ENCODE data around the gene CDC42BPG. TPM values are rescaled to one million over a fixed set of nuclear protein-coding genes. Genes with fewer than 3 reads are reported as not detected.

CDC42BPG gene
- total RNA-seq, 2 donors from 2014 or later: 13.5 to 18.9 TPM

DNA sequence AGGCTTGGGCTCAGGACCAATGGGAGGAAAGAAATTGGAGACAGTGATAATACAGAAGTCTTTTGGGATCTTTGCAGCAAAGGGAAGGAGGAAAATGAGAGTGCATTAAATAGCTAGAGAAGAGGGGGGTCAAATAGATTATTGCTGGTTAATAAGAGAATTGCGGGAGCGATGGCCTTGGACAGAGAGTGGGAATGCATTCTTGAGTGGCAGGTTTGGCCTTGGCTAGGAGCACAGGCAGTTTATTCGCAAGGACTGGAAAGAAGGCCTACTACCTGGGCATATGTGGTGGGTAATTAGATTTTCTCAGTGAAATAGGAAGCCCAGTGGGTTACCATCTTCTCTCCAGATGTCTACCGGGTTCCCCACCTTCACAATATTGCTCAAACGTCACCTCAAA is 30.6 kb downstream of the CDC42BPG start:
- DNase-seq: peak; percentile 42 to 56 (median 50)
- Histone ChIP-seq H3K27ac (peak overlapping the region; percentile 16 to 59 (median 50)), H3K9me3 (no peaks in the 10 kb centered on the region), H3K27me3 (no peaks in the 10 kb centered on the region), H3K4me3 (no peak overlapping the region), H3K36me3 (replicated peaks in 1 of 2; ENCODE audit: insufficient read depth in 1 of 2, low read depth in 2 of 2) (no peaks in the 10 kb centered on the region), H3K4me1 (peaks cover 36% of the 10 kb centered on the region)
- WGBS, 2 donors: 25 to 35% methylated on average over 5 of the region's 5 CpGs
- TF ChIP-seq POLR2A (IDR thresholded peaks at IDR 0.05): no peak
- TF ChIP-seq, protein P1, sequence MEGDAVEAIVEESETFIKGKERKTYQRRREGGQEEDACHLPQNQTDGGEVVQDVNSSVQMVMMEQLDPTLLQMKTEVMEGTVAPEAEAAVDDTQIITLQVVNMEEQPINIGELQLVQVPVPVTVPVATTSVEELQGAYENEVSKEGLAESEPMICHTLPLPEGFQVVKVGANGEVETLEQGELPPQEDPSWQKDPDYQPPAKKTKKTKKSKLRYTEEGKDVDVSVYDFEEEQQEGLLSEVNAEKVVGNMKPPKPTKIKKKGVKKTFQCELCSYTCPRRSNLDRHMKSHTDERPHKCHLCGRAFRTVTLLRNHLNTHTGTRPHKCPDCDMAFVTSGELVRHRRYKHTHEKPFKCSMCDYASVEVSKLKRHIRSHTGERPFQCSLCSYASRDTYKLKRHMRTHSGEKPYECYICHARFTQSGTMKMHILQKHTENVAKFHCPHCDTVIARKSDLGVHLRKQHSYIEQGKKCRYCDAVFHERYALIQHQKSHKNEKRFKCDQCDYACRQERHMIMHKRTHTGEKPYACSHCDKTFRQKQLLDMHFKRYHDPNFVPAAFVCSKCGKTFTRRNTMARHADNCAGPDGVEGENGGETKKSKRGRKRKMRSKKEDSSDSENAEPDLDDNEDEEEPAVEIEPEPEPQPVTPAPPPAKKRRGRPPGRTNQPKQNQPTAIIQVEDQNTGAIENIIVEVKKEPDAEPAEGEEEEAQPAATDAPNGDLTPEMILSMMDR (IDR thresholded peaks at IDR 0.05): no peak
- ATAC-seq: no peak
- intact Hi-C loops (cut with DNase I): no loop called here

DNA sequence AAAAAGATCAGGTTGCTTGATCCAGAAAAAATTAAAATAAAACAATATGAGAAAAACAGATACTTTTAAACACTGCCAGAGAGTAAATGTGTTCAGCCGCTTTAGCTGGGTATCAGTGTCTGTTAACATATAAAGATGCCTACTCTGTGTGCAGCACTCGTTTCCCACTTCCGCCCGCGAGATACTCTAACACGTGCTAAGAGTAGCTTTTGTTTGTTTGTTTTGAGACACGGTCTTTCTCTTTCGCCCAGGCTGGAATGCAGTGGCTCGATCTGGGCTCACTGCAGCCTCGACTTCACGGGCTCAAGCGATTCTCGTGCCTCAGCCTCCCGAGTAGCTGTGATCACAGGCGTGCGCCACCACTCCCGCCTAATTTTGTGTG is 33.6 kb downstream of the CDC42BPG start:
- WGBS, 2 donors: 37 to 44% methylated on average over 17 of the region's 17 CpGs
- intact Hi-C loops (cut with DNase I): no loop called here
- Histone ChIP-seq H3K27me3 (no peaks in the 10 kb centered on the region), H3K27ac (peak overlapping the region in 3 of 4 donors; percentile 68 to 86 (median 81)), H3K4me3 (peak overlapping the region in 1 of 2 donors; percentile 86), H3K4me1 (peaks cover 36% of the 10 kb centered on the region), H3K36me3 (replicated peaks in 1 of 2; ENCODE audit: insufficient read depth in 1 of 2, low read depth in 2 of 2) (no peaks in the 10 kb centered on the region), H3K9me3 (no peaks in the 10 kb centered on the region)
- TF ChIP-seq, protein P1 (IDR thresholded peaks at IDR 0.05): no peak
- no peak for TF ChIP-seq POLR2A (IDR thresholded peaks at IDR 0.05)
- ATAC-seq (peak; percentile 4), DNase-seq (peak in 3 of 4 donors; percentile 24 to 37 (median 26))

DNA sequence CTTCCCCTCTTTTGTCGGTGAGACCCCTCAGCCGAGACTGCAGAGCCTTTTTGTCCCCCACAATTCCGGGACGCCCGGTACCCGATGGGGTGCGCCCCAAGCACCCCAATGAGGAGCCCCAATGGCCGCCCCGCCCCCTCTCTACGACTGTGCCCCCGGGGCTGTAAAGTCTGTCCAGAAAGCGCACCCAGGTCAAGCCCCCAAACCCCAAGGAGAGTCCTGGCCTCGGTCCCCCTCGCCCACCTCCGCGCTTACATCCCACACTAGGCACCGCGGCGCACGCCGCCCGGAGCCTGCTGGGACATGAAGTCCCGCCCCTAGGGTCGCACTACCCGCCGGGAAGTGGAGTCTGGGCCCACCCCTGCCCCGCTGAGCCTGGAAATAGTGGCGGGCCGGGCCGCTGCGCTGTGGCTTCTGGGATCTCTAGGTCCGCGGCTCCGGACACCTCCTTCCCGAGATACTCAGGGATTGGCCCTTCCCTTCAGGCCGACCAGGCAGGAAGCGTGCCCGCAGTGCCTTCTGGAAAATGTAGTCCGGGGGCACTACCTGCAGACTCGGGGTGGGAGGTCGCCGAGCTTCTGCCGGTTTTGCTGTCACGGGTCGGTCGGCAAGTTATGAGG is 34.1 kb downstream of the CDC42BPG start, which contains the start of gene MEN1:
Gene MEN1 (minus strand): TSS at position 281 of the 620 bp plus-strand sequence. CDS start 442 bp downstream, outside the sequence.
- Histone ChIP-seq H3K27me3 (no peaks in the 10 kb centered on the region), H3K4me1 (peaks cover 31% of the 10 kb centered on the region), H3K9me3 (no peaks in the 10 kb centered on the region), H3K4me3 (peak within 1 kb of the TSS; percentile 86 to 87), H3K36me3 (replicated peaks in 1 of 2; ENCODE audit: insufficient read depth in 1 of 2, low read depth in 2 of 2) (no peaks in the 10 kb centered on the region), H3K27ac (peak within 1 kb of the TSS; percentile 68 to 86 (median 76))
- WGBS, 2 donors: 0% methylated on average over 28 to 42 of the region's 46 CpGs
- intact Hi-C loops (cut with DNase I): no loop called here
- DNase-seq (peak; percentile 97 to 98 (median 98)), ATAC-seq (peak; percentile 95)
- peak; percentile 41 to 79 (median 67) for TF ChIP-seq POLR2A (IDR thresholded peaks at IDR 0.05)
- TF ChIP-seq, protein P1 (IDR thresholded peaks at IDR 0.05): peak in 1 of 7 experiments; percentile 17

DNA sequence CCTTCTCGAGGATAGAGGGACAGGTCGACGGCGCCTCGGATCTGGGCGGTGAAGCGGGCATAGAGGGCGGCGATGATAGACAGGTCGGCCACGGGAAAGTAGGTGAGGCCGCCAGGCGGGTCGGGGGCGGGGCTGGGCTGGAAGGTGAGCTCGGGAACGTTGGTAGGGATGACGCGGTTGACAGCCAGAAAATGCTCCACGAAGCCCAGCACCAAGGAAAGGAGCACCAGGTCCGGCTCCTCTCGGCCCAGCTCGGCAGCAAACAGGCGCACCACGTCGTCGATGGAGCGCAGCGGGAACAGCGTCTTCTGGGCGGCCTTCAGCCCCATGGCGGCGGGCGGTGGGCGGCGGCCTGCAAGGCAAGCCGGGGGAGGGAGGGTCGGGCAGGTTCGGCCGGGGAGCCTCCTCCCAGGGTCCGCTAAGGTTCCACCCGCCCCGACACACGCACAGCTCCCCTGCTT is 34.6 kb downstream of the CDC42BPG start:
- Histone ChIP-seq H3K4me1 (peaks cover 25% of the 10 kb centered on the region), H3K9me3 (no peaks in the 10 kb centered on the region), H3K4me3 (peak overlapping the region; percentile 86 to 87), H3K36me3 (replicated peaks in 1 of 2; ENCODE audit: insufficient read depth in 1 of 2, low read depth in 2 of 2) (no peaks in the 10 kb centered on the region), H3K27me3 (no peaks in the 10 kb centered on the region), H3K27ac (peak overlapping the region; percentile 68 to 86 (median 76))
- 1 to 3% methylated on average over 14 to 41 of the region's 44 CpGs for WGBS, 2 donors
- DNase-seq (peak; percentile 70 to 78 (median 76)), ATAC-seq (peak; percentile 51)
- TF ChIP-seq, protein P1 (IDR thresholded peaks at IDR 0.05): no peak
- no peak for TF ChIP-seq POLR2A (IDR thresholded peaks at IDR 0.05)
- intact Hi-C loops (cut with DNase I): no loop called here

All from body of pancreas (tissue), 4 donors.